Choroid plexus epithelial cell (primary cell): ENCODE measurements around the gene PHF12.
A peak's percentile ranks its signal among the peaks of the same experiment; 100 is the strongest.

ENCODE experiments used
- DNase-seq: peaks from one replicate; pipeline ENCODE4 v3.0.0-alpha.2; 2010; ENCODE audit warnings: low read depth
- H3K4me3 ChIP-seq: 2 replicates; pipeline ENCODE4 v1.5.1; 2011; ENCODE audit warnings: low read depth, mild to moderate bottlenecking, control low read depth, low read length, moderate library complexity
- TF ChIP-seq, protein P1 (sequence below): conservative IDR thresholded peaks from 2 replicates; pipeline ENCODE4 v1.5.1; 2011; ENCODE audit warnings: low read depth, mild to moderate bottlenecking, control low read depth, inconsistent platforms, low read length, moderate library complexity

PHF12 gene

DNA sequence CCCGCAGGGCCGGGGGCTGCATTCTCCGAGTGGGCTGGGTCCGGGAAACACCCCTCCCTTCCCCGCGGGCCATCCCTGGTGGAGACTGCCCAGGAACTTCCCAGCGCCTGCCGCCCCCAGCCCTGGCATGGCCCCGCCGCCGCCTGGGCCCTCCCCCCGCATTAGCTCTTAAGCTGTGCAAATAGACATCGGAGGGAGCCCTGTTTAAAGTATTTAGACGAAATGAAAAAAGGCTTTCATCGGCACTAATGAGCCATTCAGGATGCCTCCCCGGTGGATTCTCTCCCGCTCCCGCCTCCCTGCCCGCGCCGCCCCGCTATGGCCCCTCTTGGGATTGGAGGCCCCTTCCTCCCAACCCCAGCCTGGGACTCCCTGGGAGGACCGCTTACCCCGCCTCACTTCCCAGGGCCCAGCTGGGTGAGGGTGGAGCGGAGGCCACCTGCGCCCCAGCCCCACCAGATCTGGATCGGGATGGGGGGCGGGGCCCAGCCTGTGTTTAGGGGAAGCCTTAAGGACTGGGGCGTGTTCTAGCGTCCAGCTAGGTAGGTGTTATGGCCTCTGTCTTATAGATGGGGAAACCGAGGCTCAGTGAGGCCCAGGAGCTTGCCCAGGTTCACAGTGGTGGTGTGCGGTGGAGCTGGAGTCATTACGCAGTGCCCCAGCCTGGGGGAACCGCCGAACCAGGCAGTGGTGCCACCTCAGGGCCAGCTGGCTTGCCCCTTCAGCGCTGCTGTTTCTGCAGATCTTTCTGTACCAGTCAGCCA is 34.8 kb upstream of the PHF12 start:
- TF ChIP-seq, protein P1, sequence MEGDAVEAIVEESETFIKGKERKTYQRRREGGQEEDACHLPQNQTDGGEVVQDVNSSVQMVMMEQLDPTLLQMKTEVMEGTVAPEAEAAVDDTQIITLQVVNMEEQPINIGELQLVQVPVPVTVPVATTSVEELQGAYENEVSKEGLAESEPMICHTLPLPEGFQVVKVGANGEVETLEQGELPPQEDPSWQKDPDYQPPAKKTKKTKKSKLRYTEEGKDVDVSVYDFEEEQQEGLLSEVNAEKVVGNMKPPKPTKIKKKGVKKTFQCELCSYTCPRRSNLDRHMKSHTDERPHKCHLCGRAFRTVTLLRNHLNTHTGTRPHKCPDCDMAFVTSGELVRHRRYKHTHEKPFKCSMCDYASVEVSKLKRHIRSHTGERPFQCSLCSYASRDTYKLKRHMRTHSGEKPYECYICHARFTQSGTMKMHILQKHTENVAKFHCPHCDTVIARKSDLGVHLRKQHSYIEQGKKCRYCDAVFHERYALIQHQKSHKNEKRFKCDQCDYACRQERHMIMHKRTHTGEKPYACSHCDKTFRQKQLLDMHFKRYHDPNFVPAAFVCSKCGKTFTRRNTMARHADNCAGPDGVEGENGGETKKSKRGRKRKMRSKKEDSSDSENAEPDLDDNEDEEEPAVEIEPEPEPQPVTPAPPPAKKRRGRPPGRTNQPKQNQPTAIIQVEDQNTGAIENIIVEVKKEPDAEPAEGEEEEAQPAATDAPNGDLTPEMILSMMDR = no peak
- no peak for DNase-seq
- no peak overlapping the region for H3K4me3 ChIP-seq

DNA sequence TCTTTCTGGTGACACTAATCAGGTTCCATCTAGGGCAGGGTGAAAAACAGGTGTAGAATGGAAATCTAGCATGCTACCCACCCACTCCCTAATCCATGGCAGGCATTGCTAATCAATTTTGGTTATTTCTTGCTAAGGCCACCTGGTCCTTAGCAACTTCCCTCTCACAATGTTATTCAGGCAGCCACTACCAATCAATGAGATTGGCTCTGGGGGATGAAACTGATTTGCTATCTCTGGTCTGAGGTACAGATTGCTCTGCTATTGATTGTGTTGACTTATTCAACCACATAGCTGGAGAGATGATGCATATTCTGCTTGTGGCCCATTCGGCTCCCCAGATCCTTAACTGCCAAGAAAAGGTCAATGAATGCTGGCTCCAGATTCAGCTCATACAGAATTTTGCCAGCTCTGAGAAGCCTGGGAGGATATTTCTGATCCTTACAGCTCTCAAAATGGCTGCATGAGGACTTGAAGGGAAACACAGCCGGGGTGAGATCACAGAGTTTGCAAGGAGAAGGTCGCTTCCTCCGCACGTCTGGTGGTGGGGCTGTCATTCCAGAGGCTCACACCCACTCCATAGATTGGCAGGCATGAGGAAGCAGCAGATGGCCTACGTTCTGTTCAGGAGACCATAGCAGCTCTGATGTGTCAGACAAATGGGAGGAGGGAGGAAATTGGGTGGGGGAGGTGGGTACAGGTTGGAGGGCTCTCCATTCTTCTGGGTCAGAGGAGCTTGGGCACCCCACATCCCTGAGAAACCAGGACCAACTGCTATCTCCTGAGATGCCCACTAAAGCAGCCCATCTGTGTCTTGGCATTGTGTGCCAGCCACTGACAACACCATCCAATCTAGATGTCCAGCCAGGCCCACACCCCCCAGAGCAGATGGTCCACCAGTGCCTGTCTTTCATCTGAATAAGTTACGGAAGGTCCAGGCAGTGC is 32.2 kb upstream of the PHF12 start:
- DNase-seq = no peak
- H3K4me3 ChIP-seq = no peak overlapping the region
- TF ChIP-seq, protein P1 = no peak

GRCh38 chr17:28982131-28982793 is 30.9 kb upstream of the PHF12 start:
- TF ChIP-seq, protein P1 = no peak
- peak; percentile 79 for DNase-seq
- no peak overlapping the region for H3K4me3 ChIP-seq

DNA sequence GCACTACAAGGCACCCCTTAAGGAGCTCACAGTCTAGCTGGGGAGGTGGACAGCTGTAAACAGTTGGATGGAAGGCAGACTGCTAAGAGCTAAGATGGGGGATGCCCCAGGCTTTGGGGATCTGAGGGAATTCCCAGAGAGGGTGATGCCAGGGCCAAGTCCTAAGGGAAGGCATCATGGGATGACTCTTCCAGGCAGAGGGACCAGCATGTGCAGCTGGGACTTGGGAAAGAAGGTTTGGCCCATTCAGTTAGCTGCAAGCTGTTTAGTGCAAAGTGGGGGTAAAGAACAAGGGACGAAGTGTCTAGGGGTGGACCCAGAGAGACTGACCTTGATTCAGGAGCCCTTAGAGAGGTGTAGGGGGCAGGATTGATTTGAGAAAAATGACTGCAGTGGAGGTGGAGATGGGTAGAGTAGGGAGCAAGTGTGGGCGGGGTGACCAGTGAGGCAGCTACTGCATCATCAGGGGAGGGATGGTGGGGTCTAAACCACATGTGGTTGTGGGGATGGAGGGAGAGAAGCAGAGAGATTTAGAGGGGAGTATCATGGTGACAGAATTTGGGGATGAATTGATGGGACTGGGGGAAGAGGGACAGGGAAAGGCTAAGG is 27.1 kb upstream of the PHF12 start:
- H3K4me3 ChIP-seq = no peak overlapping the region
- no peak for DNase-seq
- TF ChIP-seq, protein P1 = no peak

- no peak for DNase-seq
- no peak overlapping the region for H3K4me3 ChIP-seq
- TF ChIP-seq, protein P1 = no peak
Measured at GRCh38 chr17:28977659-28978355, 26.5 kb upstream of the PHF12 start.

DNA sequence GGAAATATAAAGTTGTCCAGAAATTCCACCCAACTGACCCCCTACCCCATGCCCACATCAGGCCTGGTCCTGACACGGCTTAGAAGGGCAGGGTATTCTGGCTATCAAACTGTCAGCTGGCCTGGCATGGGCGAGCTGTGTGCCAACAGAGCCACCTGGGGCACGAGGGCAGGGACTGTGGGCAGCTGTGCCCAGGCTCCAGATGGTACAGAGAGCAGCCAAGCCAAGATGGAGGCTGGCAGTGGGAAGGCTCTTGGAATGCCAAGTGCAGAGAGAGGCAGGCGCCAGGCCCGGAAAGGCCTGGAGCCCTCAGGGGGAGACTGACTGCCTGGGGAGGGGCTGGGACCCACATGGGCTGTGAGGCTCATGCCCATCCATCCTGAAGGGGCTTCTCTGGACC is 24.3 kb upstream of the PHF12 start:
- no peak overlapping the region for H3K4me3 ChIP-seq
- TF ChIP-seq, protein P1 = no peak
- no peak for DNase-seq
